Left cardiac atrium (tissue), 4 donors: ENCODE results near the gene NAPG. TPM values are rescaled to one million over a fixed set of nuclear protein-coding genes. Genes with fewer than 3 reads are reported as not detected.
A peak's percentile ranks its signal among the peaks of the same experiment; 100 is the strongest.

ENCODE experiments used
- ATAC-seq, 2 donors: fragments of 200-7000 bp; cut with Tn5 transposase; one replicate each; pipeline ENCODE4 v1.9.1; 2020; ENCODE audit warnings: mild to moderate bottlenecking in 2 of 2, moderate library complexity in 2 of 2
- DNase-seq: peaks from one replicate; pipeline ENCODE4 v3.0.0-alpha.2; 2020
- intact Hi-C, 2 donors: fragments of 100-400 bp; cut with DNase I; formaldehyde crosslinking; loops; one replicate each; pipeline versions ENCODE4 v1.14.1 to v1.15.1; 2022 to 2023
- long read RNA-seq: library from polyadenylated mRNA; unstranded; transcript quantifications from one replicate; pipeline ENCODE4 v2.0.0, GENCODE V29; 2021
- total RNA-seq, 2 donors: library from RNA; stranded (reverse); fragmentation: NEBNext Ultra II Directional; extraction: Animal tissue kit (Norgen Biotek cat#: 25700); gene quantifications; one replicate each; pipeline ENCODE4 v1.2.1, GENCODE V29; 2021
- donor health status: DM: no; HTN: yes; CAD: no.
- donor health status: DM: no; HTN: yes; CAD: no; lungs with severe emphysema.
- donor health status: DM: yes; HTN: yes; CAD: no.
- donor health status: Dilated cardiomyopathy.

NAPG gene
- total RNA-seq = 10 to 100 TPM; 22.6 to 38.3 TPM
- long read RNA-seq, partial matches to known transcripts = 1 of 10 reads
- long read RNA-seq, other reads (novel, unspliced or antisense) = 9 of 10 reads

GRCh38 chr18:10525697-10526560 is at the start of gene NAPG:
TSS of gene NAPG (plus strand) at chr18:10526027. CDS start at chr18:10526103, 76 bp downstream.
- DNase-seq (peak; percentile 95), ATAC-seq (peak; percentile 94 to 95)
- intact Hi-C loops = no loop called here

- no peak for ATAC-seq
Measured at GRCh38 chr18:10476338-10476791, 49.5 kb upstream of the NAPG start.

GRCh38 chr18:10477121-10477862 is 48.5 kb upstream of the NAPG start:
- DNase-seq (no peak), ATAC-seq (no peak)
- intact Hi-C loops = no loop called here

More at GRCh38 chr18:10476338-10476791, 49.5 kb upstream of the NAPG start:
- DNase-seq = no peak
- intact Hi-C loops = no loop called here

- ATAC-seq = no peak
Measured at GRCh38 chr18:10477863-10478260, 48.0 kb upstream of the NAPG start.

GRCh38 chr18:10481831-10482230 is 44.0 kb upstream of the NAPG start:
- intact Hi-C loops = no loop called here
- ATAC-seq (no peak), DNase-seq (no peak)

More at GRCh38 chr18:10477863-10478260, 48.0 kb upstream of the NAPG start:
- intact Hi-C loops = no loop called here
- no peak for DNase-seq

- DNase-seq (no peak), ATAC-seq (no peak)
- intact Hi-C loops = no loop called here
Measured at GRCh38 chr18:10482363-10482984, 43.4 kb upstream of the NAPG start.

- ATAC-seq (peak; percentile 57 to 73), DNase-seq (no peak)
- intact Hi-C loops = no loop called here
Measured at GRCh38 chr18:10482985-10483949, 42.6 kb upstream of the NAPG start.

GRCh38 chr18:10485475-10485874 is 40.4 kb upstream of the NAPG start:
- DNase-seq (no peak), ATAC-seq (no peak)
- intact Hi-C loops = no loop called here

GRCh38 chr18:10486362-10486761 is 39.5 kb upstream of the NAPG start:
- intact Hi-C loops = no loop called here
- ATAC-seq (no peak), DNase-seq (no peak)

- ATAC-seq = no peak
- no peak for DNase-seq
- intact Hi-C loops = no loop called here
Measured at GRCh38 chr18:10487154-10487553, 38.7 kb upstream of the NAPG start.

- ATAC-seq = peak in 1 of 2 donors; percentile 38
- intact Hi-C loops = no loop called here
Measured at GRCh38 chr18:10488017-10488416, 37.8 kb upstream of the NAPG start.

GRCh38 chr18:10490401-10491165 is 35.2 kb upstream of the NAPG start:
- DNase-seq (no peak), ATAC-seq (peak; percentile 64 to 68)
- intact Hi-C loops = no loop called here

More at GRCh38 chr18:10488017-10488416, 37.8 kb upstream of the NAPG start:
- DNase-seq = no peak

- DNase-seq = no peak
Measured at GRCh38 chr18:10495936-10496335, 29.9 kb upstream of the NAPG start.

GRCh38 chr18:10497206-10497749 is 28.5 kb upstream of the NAPG start:
- intact Hi-C loops = no loop called here
- DNase-seq = no peak
- ATAC-seq = no peak

More at GRCh38 chr18:10495936-10496335, 29.9 kb upstream of the NAPG start:
- ATAC-seq = no peak
- intact Hi-C loops = no loop called here

- intact Hi-C loops = no loop called here
- ATAC-seq (no peak), DNase-seq (no peak)
Measured at GRCh38 chr18:10499230-10499629, 26.6 kb upstream of the NAPG start.

GRCh38 chr18:10500038-10500437 is 25.8 kb upstream of the NAPG start:
- ATAC-seq = no peak
- intact Hi-C loops = no loop called here
- DNase-seq = no peak

GRCh38 chr18:10504723-10505122 is 21.1 kb upstream of the NAPG start:
- no peak for ATAC-seq
- intact Hi-C loops = no loop called here

More at GRCh38 chr18:10504723-10505122, 21.1 kb upstream of the NAPG start:
- DNase-seq = no peak
